ENCODE measurements around the gene CIAO2B.
"Not testable (repeated sequence)": the region's sequence is repeated elsewhere in the genome, so short reads cannot be mapped to it uniquely, and the experiment has no call there.

The CIAO2B gene

GRCh38 chr16:66934138-66934838 is at the start of gene CIAO2B:
Gene CIAO2B (minus strand): TSS chr16:66934402. CDS start chr16:66934364, 38 bp downstream.
- Histone ChIP-seq H3K9me3 (ENCODE audit: control insufficient read depth, insufficient read depth, low read length) (no peaks in the 10 kb centered on the region), H3K36me3 (ENCODE audit: insufficient read depth, low read length) (no peaks in the 10 kb centered on the region; the same call in 1 of the 2 replicates), H3K9ac (ENCODE audit: low read depth, low read length) (peak within 1 kb of the TSS; percentile 97), H3K4me1 (ENCODE audit: insufficient read depth, low read length) (peaks cover 5% of the 10 kb centered on the region; the same call in 1 of the 2 replicates)

- Histone ChIP-seq H3K9ac (ENCODE audit: low read depth, low read length) (no peak overlapping the region), H3K36me3 (ENCODE audit: insufficient read depth, low read length) (no peaks in the 10 kb centered on the region), H3K4me1 (ENCODE audit: insufficient read depth, low read length) (no peaks in the 10 kb centered on the region), H3K9me3 (ENCODE audit: control insufficient read depth, insufficient read depth, low read length) (no peaks in the 10 kb centered on the region)
Measured at GRCh38 chr16:66983033-66983432, 48.8 kb upstream of the CIAO2B start.

GRCh38 chr16:66979011-66979717 is 45.0 kb upstream of the CIAO2B start:
- Histone ChIP-seq H3K4me1 (ENCODE audit: insufficient read depth, low read length) (no peaks in the 10 kb centered on the region), H3K36me3 (ENCODE audit: insufficient read depth, low read length) (no peaks in the 10 kb centered on the region), H3K9ac (ENCODE audit: low read depth, low read length) (no peak overlapping the region), H3K9me3 (ENCODE audit: control insufficient read depth, insufficient read depth, low read length) (no peaks in the 10 kb centered on the region)

- H3K9ac ChIP-seq (ENCODE audit: low read depth, low read length), result no peak overlapping the region
Measured at GRCh38 chr16:66977341-66978113, 43.3 kb upstream of the CIAO2B start.

GRCh38 chr16:66976746-66977145 is 42.5 kb upstream of the CIAO2B start:
- Histone ChIP-seq H3K9me3 (ENCODE audit: control insufficient read depth, insufficient read depth, low read length) (no peaks in the 10 kb centered on the region), H3K4me1 (ENCODE audit: insufficient read depth, low read length) (no peaks in the 10 kb centered on the region), H3K36me3 (ENCODE audit: insufficient read depth, low read length) (no peaks in the 10 kb centered on the region), H3K9ac (ENCODE audit: low read depth, low read length) (no peak overlapping the region)

More at GRCh38 chr16:66977341-66978113, 43.3 kb upstream of the CIAO2B start:
- H3K4me1 ChIP-seq (ENCODE audit: insufficient read depth, low read length), result no peaks in the 10 kb centered on the region
- H3K9me3 ChIP-seq (ENCODE audit: control insufficient read depth, insufficient read depth, low read length), result no peaks in the 10 kb centered on the region
- H3K36me3 ChIP-seq (ENCODE audit: insufficient read depth, low read length), result no peaks in the 10 kb centered on the region

- no peaks in the 10 kb centered on the region for H3K36me3 ChIP-seq (ENCODE audit: insufficient read depth, low read length)
- H3K9me3 ChIP-seq (ENCODE audit: control insufficient read depth, insufficient read depth, low read length), result no peaks in the 10 kb centered on the region
- H3K9ac ChIP-seq (ENCODE audit: low read depth, low read length), result no peak overlapping the region
- H3K4me1 ChIP-seq (ENCODE audit: insufficient read depth, low read length), result no peaks in the 10 kb centered on the region
Measured at GRCh38 chr16:66975302-66975893, 41.2 kb upstream of the CIAO2B start.

GRCh38 chr16:66974932-66975246 is 40.7 kb upstream of the CIAO2B start:
- H3K9me3 ChIP-seq (ENCODE audit: control insufficient read depth, insufficient read depth, low read length); H3K9ac ChIP-seq (ENCODE audit: low read depth, low read length); H3K4me1 ChIP-seq (ENCODE audit: insufficient read depth, low read length); H3K36me3 ChIP-seq (ENCODE audit: insufficient read depth, low read length): not testable (repeated sequence)

- not testable (repeated sequence) for H3K9me3 ChIP-seq (ENCODE audit: control insufficient read depth, insufficient read depth, low read length); H3K9ac ChIP-seq (ENCODE audit: low read depth, low read length); H3K4me1 ChIP-seq (ENCODE audit: insufficient read depth, low read length)
Measured at GRCh38 chr16:66974156-66974931, 40.1 kb upstream of the CIAO2B start.

GRCh38 chr16:66973716-66974115 is 39.5 kb upstream of the CIAO2B start:
- Histone ChIP-seq H3K9ac (ENCODE audit: low read depth, low read length) (no peak overlapping the region), H3K4me1 (ENCODE audit: insufficient read depth, low read length) (no peaks in the 10 kb centered on the region), H3K36me3 (ENCODE audit: insufficient read depth, low read length) (no peaks in the 10 kb centered on the region), H3K9me3 (ENCODE audit: control insufficient read depth, insufficient read depth, low read length) (no peaks in the 10 kb centered on the region)

More at GRCh38 chr16:66974156-66974931, 40.1 kb upstream of the CIAO2B start:
- H3K36me3 ChIP-seq (ENCODE audit: insufficient read depth, low read length), result not testable (repeated sequence)

- Histone ChIP-seq H3K4me1 (ENCODE audit: insufficient read depth, low read length) (no peaks in the 10 kb centered on the region), H3K9me3 (ENCODE audit: control insufficient read depth, insufficient read depth, low read length) (no peaks in the 10 kb centered on the region), H3K9ac (ENCODE audit: low read depth, low read length) (no peak overlapping the region), H3K36me3 (ENCODE audit: insufficient read depth, low read length) (no peaks in the 10 kb centered on the region)
Measured at GRCh38 chr16:66972983-66973382, 38.8 kb upstream of the CIAO2B start.

GRCh38 chr16:66970775-66971720 is 36.8 kb upstream of the CIAO2B start:
- Histone ChIP-seq H3K36me3 (ENCODE audit: insufficient read depth, low read length) (no peaks in the 10 kb centered on the region), H3K4me1 (ENCODE audit: insufficient read depth, low read length) (no peaks in the 10 kb centered on the region), H3K9ac (ENCODE audit: low read depth, low read length) (no peak overlapping the region), H3K9me3 (ENCODE audit: control insufficient read depth, insufficient read depth, low read length) (no peaks in the 10 kb centered on the region)

- Histone ChIP-seq H3K9ac (ENCODE audit: low read depth, low read length) (no peak overlapping the region), H3K9me3 (ENCODE audit: control insufficient read depth, insufficient read depth, low read length) (no peaks in the 10 kb centered on the region)
Measured at GRCh38 chr16:66968847-66969246, 34.6 kb upstream of the CIAO2B start.

GRCh38 chr16:66964049-66964448 is 29.8 kb upstream of the CIAO2B start:
- H3K9ac ChIP-seq (ENCODE audit: low read depth, low read length), result no peak overlapping the region
- no peaks in the 10 kb centered on the region for H3K4me1 ChIP-seq (ENCODE audit: insufficient read depth, low read length)
- H3K9me3 ChIP-seq (ENCODE audit: control insufficient read depth, insufficient read depth, low read length), result no peaks in the 10 kb centered on the region

More at GRCh38 chr16:66968847-66969246, 34.6 kb upstream of the CIAO2B start:
- no peaks in the 10 kb centered on the region for H3K36me3 ChIP-seq (ENCODE audit: insufficient read depth, low read length)
- H3K4me1 ChIP-seq (ENCODE audit: insufficient read depth, low read length), result no peaks in the 10 kb centered on the region

More at GRCh38 chr16:66964049-66964448, 29.8 kb upstream of the CIAO2B start:
- H3K36me3 ChIP-seq (ENCODE audit: insufficient read depth, low read length), result no peaks in the 10 kb centered on the region
